PC-3 (cell line): ENCODE measurements around the gene PCYOX1L. TPM values are rescaled to one million over a fixed set of nuclear protein-coding genes. Genes with fewer than 3 reads are reported as not detected.

Experiments
- ATAC-seq: fragments of 200-7000 bp; cut with Tn5 transposase; 2 replicates; pipeline ENCODE4 v1.9.1; 2020; ENCODE audit warnings: mild to moderate bottlenecking, moderate library complexity
- BruUV-seq: library from RNA; stranded (reverse); fragments of 400-500 nt; replicated peaks from 2 replicates; lab custom pipeline; 2021; lab: Mats Ljungman, UMichigan
- CTCF ChIA-PET: fragments of 300-600 bp; sonication (Branson Sonifier 250); formaldehyde crosslinking; loops from one replicate; lab custom pipeline; 2022; ENCODE audit warnings: antibody characterized with exemption; lab: Charles Lee
- POLR2A ChIA-PET: fragments of 300-600 bp; sonication (Branson Sonifier 250); formaldehyde crosslinking; loops from one replicate; lab custom pipeline; 2022; ENCODE audit warnings: antibody characterized with exemption; ENCODE audit not compliant: unreplicated experiment; lab: Charles Lee
- DNase-seq: peaks from one replicate; pipeline ENCODE4 v3.0.0-alpha.2; 2015
- H2AFZ ChIP-seq: fragments of 300-600 bp; sonication (generic); 2 replicates; pipeline ENCODE4 v1.6.0; 2016; ENCODE audit warnings: antibody characterized with exemption, low read length
- H3F3A ChIP-seq: fragments of 300-600 bp; sonication (generic); one replicate; pipeline ENCODE4 v1.6.0; 2017; ENCODE audit warnings: antibody characterized with exemption, low read length, control low read depth, mild to moderate bottlenecking; ENCODE audit not compliant: unreplicated experiment
- H3K27ac ChIP-seq: fragments of 300-600 bp; sonication (generic); 2 replicates; pipeline ENCODE4 v1.5.1; 2016; ENCODE audit warnings: mild to moderate bottlenecking, low read length
- H3K27me3 ChIP-seq: fragments of 300-600 bp; sonication (generic); 2 replicates; pipeline ENCODE4 v1.6.1; 2016; ENCODE audit warnings: low read length, mixed read lengths
- H3K36me3 ChIP-seq: fragments of 300-600 bp; sonication (generic); 2 replicates; pipeline ENCODE4 v1.6.1; 2016; ENCODE audit warnings: low read depth, mixed run types, low read length, mixed read lengths
- H3K4me1 ChIP-seq: fragments of 300-600 bp; sonication (generic); 2 replicates; pipeline ENCODE4 v1.5.1; 2016; ENCODE audit warnings: low read length; ENCODE audit not compliant: insufficient read depth
- H3K4me2 ChIP-seq: fragments of 300-600 bp; sonication (generic); 2 replicates; pipeline ENCODE4 v1.6.0; 2016; ENCODE audit warnings: low read length
- H3K4me3 ChIP-seq: fragments of 300-600 bp; sonication (generic); 2 replicates; pipeline ENCODE4 v1.5.1; 2016; ENCODE audit warnings: mild to moderate bottlenecking, low read length, mixed read lengths
- H3K79me2 ChIP-seq: fragments of 300-600 bp; sonication (generic); 2 replicates; pipeline ENCODE4 v1.6.1; 2017; ENCODE audit warnings: low read length, mixed read lengths
- H3K9ac ChIP-seq: fragments of 300-600 bp; sonication (generic); 2 replicates; pipeline ENCODE4 v1.6.0; 2016; ENCODE audit warnings: mild to moderate bottlenecking, low read length
- H3K9me2 ChIP-seq: fragments of 300-600 bp; sonication (generic); replicated peaks from 2 replicates; pipeline ENCODE4 v1.6.1; 2016; ENCODE audit warnings: mixed run types, low read length, mixed read lengths
- H3K9me3 ChIP-seq: fragments of 300-600 bp; sonication (generic); 2 replicates; pipeline ENCODE4 v1.6.1; 2016; ENCODE audit warnings: low read length, mixed read lengths
- H4K20me1 ChIP-seq: fragments of 300-600 bp; sonication (generic); 2 replicates; pipeline ENCODE4 v1.6.1; 2016; ENCODE audit warnings: low read length, mixed read lengths
- CTCF ChIP-seq: fragments of 300-600 bp; sonication (generic); conservative IDR thresholded peaks from 2 replicates; pipeline ENCODE4 v1.5.1; 2017; ENCODE audit warnings: antibody characterized with exemption, low read depth, mild to moderate bottlenecking, low read length
- EZH2 ChIP-seq: fragments of 300-600 bp; sonication (generic); IDR thresholded peaks from one replicate; pipeline ENCODE4 v1.6.1; 2017; ENCODE audit warnings: antibody characterized with exemption, mild to moderate bottlenecking, low read length; ENCODE audit not compliant: unreplicated experiment
- EZH2phosphoT487 ChIP-seq: fragments of 300-600 bp; sonication (generic); IDR thresholded peaks from 2 replicates; pipeline ENCODE4 v1.6.1; 2018; ENCODE audit warnings: mild to moderate bottlenecking, antibody characterized with exemption, low read length, borderline replicate concordance
- intact Hi-C: fragments of 100-400 bp; cut with micrococcal nuclease; formaldehyde crosslinking; loops from 2 replicates; pipeline ENCODE4 v1.9.0; 2023
- total RNA-seq: library from RNA; depleted of rRNA; stranded (reverse); fragments of >200 nt; gene quantifications from 2 replicates; pipeline ENCODE4 v1.2.3, GENCODE V29; 2014

Gene PCYOX1L
- total RNA-seq, 1 experiment from 2014 or later = 12.8 TPM

GRCh38 chr5:149407323-149408251 is 49.7 kb downstream of the PCYOX1L start:
- intact Hi-C loops = no loop called here
- no TSS peak for BruUV-seq
- POLR2A ChIA-PET = no interaction called here
- H3K4me3 ChIP-seq = no peak overlapping the region
- no peaks in the 10 kb centered on the region for H3K9me3 ChIP-seq
- H3K9me2 ChIP-seq = no peaks in the 10 kb centered on the region
- no peaks in the 10 kb centered on the region for H3K79me2 ChIP-seq
- H3K9ac ChIP-seq = no peak overlapping the region
- no peaks in the 10 kb centered on the region for H3K36me3 ChIP-seq
- no peaks in the 10 kb centered on the region for H3F3A ChIP-seq
- no peak overlapping the region for H2AFZ ChIP-seq
- H3K27ac ChIP-seq = no peak overlapping the region
- H3K4me2 ChIP-seq = no peak overlapping the region
- CTCF ChIA-PET = no interaction called here
- ATAC-seq (no peak), DNase-seq (no peak)
- no peaks in the 10 kb centered on the region for H4K20me1 ChIP-seq
- TF ChIP-seq EZH2phosphoT487 = no peak
- TF ChIP-seq EZH2 = no peak
- no peak for TF ChIP-seq CTCF
- H3K4me1 ChIP-seq = peaks cover 6% of the 10 kb centered on the region; the same call in 1 of the 2 replicates
- no peaks in the 10 kb centered on the region for H3K27me3 ChIP-seq

GRCh38 chr5:149408252-149409099 is 50.6 kb downstream of the PCYOX1L start:
- CTCF ChIA-PET = no interaction called here
- H3K9me2 ChIP-seq = no peaks in the 10 kb centered on the region
- H3K27ac ChIP-seq = no peak overlapping the region
- H3K4me1 ChIP-seq = peaks cover 6% of the 10 kb centered on the region; the same call in 1 of the 2 replicates
- intact Hi-C loops = no loop called here
- no TSS peak for BruUV-seq
- no peak overlapping the region for H3K9ac ChIP-seq
- H3K27me3 ChIP-seq = no peaks in the 10 kb centered on the region
- no peak overlapping the region for H2AFZ ChIP-seq
- no peaks in the 10 kb centered on the region for H4K20me1 ChIP-seq
- TF ChIP-seq EZH2phosphoT487 (no peak), CTCF (no peak), EZH2 (no peak)
- POLR2A ChIA-PET = no interaction called here
- H3K9me3 ChIP-seq = no peaks in the 10 kb centered on the region
- H3K36me3 ChIP-seq = no peaks in the 10 kb centered on the region
- H3K79me2 ChIP-seq = no peaks in the 10 kb centered on the region
- DNase-seq = no peak
- H3K4me2 ChIP-seq = no peak overlapping the region
- no peak overlapping the region for H3K4me3 ChIP-seq
- no peak for ATAC-seq
- H3F3A ChIP-seq = no peaks in the 10 kb centered on the region
